Measurements from ENCODE around the gene MSI1.
"Not testable (repeated sequence)": the region's sequence is repeated elsewhere in the genome, so short reads cannot be mapped to it uniquely, and the experiment has no call there.

MSI1 gene

GRCh38 chr12:120356567-120357030 lies 12.4 kb downstream of the MSI1 start:
- DNase-seq (ENCODE audit: low spot score), result peak; percentile 93

- no peak for DNase-seq (ENCODE audit: low spot score)
Observed at GRCh38 chr12:120353556-120354317, 15.2 kb downstream of the MSI1 start.

GRCh38 chr12:120353136-120353535 lies 15.8 kb downstream of the MSI1 start:
- DNase-seq (ENCODE audit: low spot score), result no peak

- DNase-seq (ENCODE audit: low spot score), result no peak
Observed at GRCh38 chr12:120352117-120352516, 16.8 kb downstream of the MSI1 start.

- no peak for DNase-seq (ENCODE audit: low spot score)
Observed at GRCh38 chr12:120350576-120351350, 18.2 kb downstream of the MSI1 start.

GRCh38 chr12:120347766-120348165 lies 21.2 kb downstream of the MSI1 start:
- DNase-seq (ENCODE audit: low spot score), result no peak

GRCh38 chr12:120346681-120347080 lies 22.3 kb downstream of the MSI1 start:
- no peak for DNase-seq (ENCODE audit: low spot score)

GRCh38 chr12:120346031-120346430 lies 22.9 kb downstream of the MSI1 start:
- DNase-seq (ENCODE audit: low spot score), result no peak

GRCh38 chr12:120343692-120344091 lies 25.3 kb downstream of the MSI1 start:
- no peak for DNase-seq (ENCODE audit: low spot score)

- DNase-seq (ENCODE audit: low spot score), result no peak
Observed at GRCh38 chr12:120343039-120343537, 25.9 kb downstream of the MSI1 start.

- no peak for DNase-seq (ENCODE audit: low spot score)
Observed at GRCh38 chr12:120342175-120343038, 26.6 kb downstream of the MSI1 start.

GRCh38 chr12:120339256-120339655 lies 29.7 kb downstream of the MSI1 start:
- DNase-seq (ENCODE audit: low spot score), result no peak

- no peak for DNase-seq (ENCODE audit: low spot score)
Observed at GRCh38 chr12:120337730-120338129, 31.2 kb downstream of the MSI1 start.

- DNase-seq (ENCODE audit: low spot score), result not testable (repeated sequence)
Observed at GRCh38 chr12:120336392-120336791, 32.6 kb downstream of the MSI1 start.

GRCh38 chr12:120335447-120335846 lies 33.5 kb downstream of the MSI1 start:
- DNase-seq (ENCODE audit: low spot score), result not testable (repeated sequence)

GRCh38 chr12:120332523-120332922 lies 36.4 kb downstream of the MSI1 start:
- DNase-seq (ENCODE audit: low spot score), result no peak

GRCh38 chr12:120332041-120332440 lies 36.9 kb downstream of the MSI1 start:
- DNase-seq (ENCODE audit: low spot score), result no peak

- no peak for DNase-seq (ENCODE audit: low spot score)
Observed at GRCh38 chr12:120331390-120331789, 37.6 kb downstream of the MSI1 start.

- DNase-seq (ENCODE audit: low spot score), result no peak
Observed at GRCh38 chr12:120328228-120328627, 40.7 kb downstream of the MSI1 start.

- no peak for DNase-seq (ENCODE audit: low spot score)
Observed at GRCh38 chr12:120327593-120327992, 41.4 kb downstream of the MSI1 start, which contains the start of gene PLA2G1B. TSS of gene PLA2G1B (minus strand) at chr12:120327779. CDS start at chr12:120327753, 26 bp downstream.

- DNase-seq (ENCODE audit: low spot score), result no peak
Observed at GRCh38 chr12:120324841-120325417, 44.0 kb downstream of the MSI1 start.

- no peak for DNase-seq (ENCODE audit: low spot score)
Observed at GRCh38 chr12:120323772-120324171, 45.2 kb downstream of the MSI1 start.
